Sigmoid colon (tissue), 4 donors: Measurements from ENCODE around the gene ATP4B.

Source experiments
- CTCF ChIP-seq, 4 experiments: fragments of 450-650 bp in 3 of 4; fragments of 200-600 bp in 1 of 4; IDR thresholded peaks; one replicate each; pipeline ENCODE4 v1.5.1; 2016 to 2019; ENCODE audit warnings: antibody characterized with exemption in 4 of 4, mild to moderate bottlenecking in 3 of 4, moderate library complexity in 2 of 4
- EP300 ChIP-seq, 4 donors: sonication (generic); formaldehyde crosslinking; IDR thresholded peaks; one replicate each; pipeline ENCODE4 v1.6.1; 2017; ENCODE audit warnings: antibody characterized with exemption in 4 of 4
- POLR2A ChIP-seq, 2 donors: fragments of 450-650 bp; IDR thresholded peaks; one replicate each; pipeline ENCODE4 v1.6.1; 2016; ENCODE audit warnings: antibody characterized with exemption in 2 of 2, mild to moderate bottlenecking in 2 of 2, moderate library complexity in 2 of 2
- POLR2AphosphoS5 ChIP-seq, 4 donors: sonication (generic); formaldehyde crosslinking; IDR thresholded peaks; one replicate each; pipeline ENCODE4 v1.6.1; 2017; ENCODE audit warnings: antibody characterized with exemption in 4 of 4

- TF ChIP-seq CTCF (IDR thresholded peaks at IDR 0.05) = no peak
- no peak for TF ChIP-seq POLR2A (IDR thresholded peaks at IDR 0.05)
- TF ChIP-seq POLR2AphosphoS5 (IDR thresholded peaks at IDR 0.05) = no peak
- TF ChIP-seq EP300 (IDR thresholded peaks at IDR 0.05) = no peak
These were observed 23.0 kb downstream of the ATP4B start for GRCh38 chr13:113635048-113635420.
